Testis (tissue), 3 donors: ENCODE data around the gene FRY. TPM values are rescaled to one million over a fixed set of nuclear protein-coding genes. Genes with fewer than 3 reads are reported as not detected.

Experiments used
- DNase-seq: peaks from one replicate; pipeline ENCODE4 v3.0.0-alpha.2; 2019
- H3K27ac ChIP-seq, 2 donors: fragments of 200-600 bp; sonication (generic); one replicate each; pipeline ENCODE4 v1.5.1; 2019
- H3K27me3 ChIP-seq: fragments of 200-600 bp; sonication (generic); one replicate; pipeline ENCODE4 v1.5.1; 2019
- H3K36me3 ChIP-seq: fragments of 200-600 bp; sonication (generic); one replicate; pipeline ENCODE4 v1.5.1; 2017; ENCODE audit warnings: low read depth; ENCODE audit errors: missing control alignments
- H3K4me1 ChIP-seq: fragments of 200-600 bp; sonication (generic); one replicate; pipeline ENCODE4 v1.5.1; 2019
- H3K4me3 ChIP-seq, 2 donors: fragments of 200-600 bp; sonication (generic); one replicate each; pipeline ENCODE4 v1.5.1; 2017 to 2019
- H3K9me3 ChIP-seq: fragments of 200-600 bp; sonication (generic); one replicate; pipeline ENCODE4 v1.5.1; 2017
- POLR2A ChIP-seq: fragments of 450-650 bp; IDR thresholded peaks from one replicate; pipeline ENCODE4 v1.6.1; 2017; ENCODE audit warnings: antibody characterized with exemption, mild to moderate bottlenecking, moderate library complexity
- WGBS, 2 donors: methylation state at CpG; one replicate each; pipeline ENCODE4 v1.1.5; 2018; 5-methylcytosine and 5-hydroxymethylcytosine counted together
- intact Hi-C: fragments of 100-400 bp; cut with DNase I; formaldehyde crosslinking; loops from one replicate; pipeline ENCODE4 v1.15.1; 2023; ENCODE audit warnings: low total_unique reads
- polyA plus RNA-seq: library from polyadenylated mRNA; stranded (reverse); fragments of 350-450 nt; fragmentation: Illumina TruSeq; extraction: RNeasy Lipid Tissue Mini Kit (QIAGEN cat#74804); gene quantifications from one replicate; pipeline ENCODE4 v1.2.3, GENCODE V29; 2014; ENCODE audit warnings: low read depth, low replicate concordance; ENCODE audit not compliant: insufficient read depth
- total RNA-seq, 2 donors: library from RNA; depleted of rRNA; stranded (reverse); fragments of >200 nt; gene quantifications; one replicate each; pipeline ENCODE4 v1.2.3, GENCODE V29; 2016
- TF ChIP-seq, protein P1 (sequence below), 3 experiments: fragments of 450-650 bp in 2 of 3; fragments of 200-600 bp in 1 of 3; sonication (generic) in 1 of 3; IDR thresholded peaks; one replicate each; pipeline ENCODE4 v1.5.1; 2016 to 2019; ENCODE audit warnings: antibody characterized with exemption in 3 of 3, mild to moderate bottlenecking in 2 of 3, moderate library complexity in 1 of 3

The FRY gene
- total and polyA plus RNA-seq, 3 donors from 2014 or later = 24.8 to 26.6 (median 25.9) TPM

DNA sequence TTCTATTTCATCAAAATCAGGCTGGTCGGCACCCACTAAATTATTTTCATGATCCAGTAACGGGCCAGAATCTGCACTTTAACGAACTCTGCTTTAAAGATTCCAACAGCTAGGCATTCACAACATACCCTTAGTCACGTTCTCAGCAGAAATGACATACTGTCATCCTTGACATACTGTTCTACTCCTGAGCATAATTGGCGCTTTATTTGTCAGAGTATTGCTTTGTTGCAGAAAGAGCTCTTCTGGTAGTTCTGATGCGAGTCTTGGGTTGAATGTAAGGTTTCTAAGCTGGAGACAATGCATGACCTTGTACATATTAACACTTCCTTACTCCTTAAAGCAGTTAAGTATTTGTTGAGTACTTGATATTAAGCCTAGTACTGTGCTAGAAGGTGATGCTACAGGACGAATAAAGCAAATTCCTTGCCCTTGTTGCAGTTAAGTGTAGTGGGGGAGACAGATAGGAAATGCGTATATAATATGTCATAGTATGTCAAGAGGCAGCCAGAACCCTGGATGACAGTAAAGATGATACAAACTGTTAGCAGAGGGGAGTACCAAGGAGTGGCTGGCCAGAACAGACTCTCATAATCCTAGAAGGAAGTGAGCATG, 32.2 kb downstream of the FRY start:
- intact Hi-C loops = no loop called here
- no peaks in the 10 kb centered on the region for H3K27me3 ChIP-seq
- WGBS, 2 donors = 62 to 72% methylated on average over 8 of the region's 8 CpGs
- H3K36me3 ChIP-seq = no peaks in the 10 kb centered on the region
- no peak for DNase-seq
- no peaks in the 10 kb centered on the region for H3K9me3 ChIP-seq
- TF ChIP-seq, protein P1, sequence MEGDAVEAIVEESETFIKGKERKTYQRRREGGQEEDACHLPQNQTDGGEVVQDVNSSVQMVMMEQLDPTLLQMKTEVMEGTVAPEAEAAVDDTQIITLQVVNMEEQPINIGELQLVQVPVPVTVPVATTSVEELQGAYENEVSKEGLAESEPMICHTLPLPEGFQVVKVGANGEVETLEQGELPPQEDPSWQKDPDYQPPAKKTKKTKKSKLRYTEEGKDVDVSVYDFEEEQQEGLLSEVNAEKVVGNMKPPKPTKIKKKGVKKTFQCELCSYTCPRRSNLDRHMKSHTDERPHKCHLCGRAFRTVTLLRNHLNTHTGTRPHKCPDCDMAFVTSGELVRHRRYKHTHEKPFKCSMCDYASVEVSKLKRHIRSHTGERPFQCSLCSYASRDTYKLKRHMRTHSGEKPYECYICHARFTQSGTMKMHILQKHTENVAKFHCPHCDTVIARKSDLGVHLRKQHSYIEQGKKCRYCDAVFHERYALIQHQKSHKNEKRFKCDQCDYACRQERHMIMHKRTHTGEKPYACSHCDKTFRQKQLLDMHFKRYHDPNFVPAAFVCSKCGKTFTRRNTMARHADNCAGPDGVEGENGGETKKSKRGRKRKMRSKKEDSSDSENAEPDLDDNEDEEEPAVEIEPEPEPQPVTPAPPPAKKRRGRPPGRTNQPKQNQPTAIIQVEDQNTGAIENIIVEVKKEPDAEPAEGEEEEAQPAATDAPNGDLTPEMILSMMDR (IDR thresholded peaks at IDR 0.05) = no peak
- no peak for TF ChIP-seq POLR2A
- H3K4me1 ChIP-seq = peaks cover 9% of the 10 kb centered on the region
- no peak overlapping the region for H3K4me3 ChIP-seq
- no peak overlapping the region for H3K27ac ChIP-seq

GRCh38 chr13:32067149-32067961, 35.8 kb downstream of the FRY start:
- no peak overlapping the region for H3K27ac ChIP-seq
- TF ChIP-seq POLR2A = no peak
- TF ChIP-seq, protein P1 (IDR thresholded peaks at IDR 0.05) = no peak
- intact Hi-C loops = no loop called here
- WGBS, 2 donors = 78 to 89% methylated on average over 6 of the region's 6 CpGs
- no peak for DNase-seq
- no peak overlapping the region for H3K4me3 ChIP-seq
- H3K27me3 ChIP-seq = no peaks in the 10 kb centered on the region
- no peaks in the 10 kb centered on the region for H3K36me3 ChIP-seq
- H3K9me3 ChIP-seq = no peaks in the 10 kb centered on the region
- H3K4me1 ChIP-seq = no peaks in the 10 kb centered on the region

GRCh38 chr13:32068255-32068654, 36.7 kb downstream of the FRY start:
- TF ChIP-seq, protein P1 (IDR thresholded peaks at IDR 0.05) = no peak
- TF ChIP-seq POLR2A = no peak
- no peak overlapping the region for H3K4me3 ChIP-seq
- 67 to 75% methylated on average over 5 of the region's 5 CpGs for WGBS, 2 donors
- H3K9me3 ChIP-seq = no peaks in the 10 kb centered on the region
- intact Hi-C loops = no loop called here
- no peaks in the 10 kb centered on the region for H3K27me3 ChIP-seq
- DNase-seq = no peak
- H3K27ac ChIP-seq = no peak overlapping the region
- H3K4me1 ChIP-seq = no peaks in the 10 kb centered on the region
- no peaks in the 10 kb centered on the region for H3K36me3 ChIP-seq

- no peak for DNase-seq
- Histone ChIP-seq H3K9me3 (no peaks in the 10 kb centered on the region), H3K36me3 (no peaks in the 10 kb centered on the region), H3K4me3 (no peak overlapping the region), H3K4me1 (no peaks in the 10 kb centered on the region), H3K27ac (no peak overlapping the region), H3K27me3 (no peaks in the 10 kb centered on the region)
- intact Hi-C loops = no loop called here
- WGBS, 2 donors = 95% methylated on average over 6 of the region's 6 CpGs
- TF ChIP-seq POLR2A = no peak
- TF ChIP-seq, protein P1 (IDR thresholded peaks at IDR 0.05) = no peak
Measured at GRCh38 chr13:32073180-32073864, 41.7 kb downstream of the FRY start.
